GM18909 (cell line): ENCODE data around the gene UST.

ENCODE experiments used
- ATAC-seq: cut with Tn5 transposase; IDR thresholded peaks from one replicate; pipeline ENCODE4 v1.9.1; 2021; ENCODE audit warnings: mild to moderate bottlenecking; ENCODE audit not compliant: unreplicated experiment, poor library complexity

UST gene

GRCh38 chr6:149049230-149049629, 302.4 kb downstream of the UST start:
- ATAC-seq = no peak

- ATAC-seq = no peak
Observed at GRCh38 chr6:149050160-149050559, 303.3 kb downstream of the UST start.

- ATAC-seq = peak; percentile 44
Observed at GRCh38 chr6:149052350-149053106, 305.7 kb downstream of the UST start.

- ATAC-seq = no peak
Observed at GRCh38 chr6:149053848-149054558, 307.2 kb downstream of the UST start.

- peak; percentile 77 for ATAC-seq
Observed at GRCh38 chr6:149054559-149055194, 307.8 kb downstream of the UST start.

GRCh38 chr6:149055195-149055899, 308.5 kb downstream of the UST start:
- no peak for ATAC-seq

GRCh38 chr6:149056777-149057463, 310.1 kb downstream of the UST start:
- ATAC-seq = no peak

GRCh38 chr6:149057464-149057840, 310.6 kb downstream of the UST start:
- ATAC-seq = no peak

- no peak for ATAC-seq
Observed at GRCh38 chr6:149059557-149059956, 312.7 kb downstream of the UST start.

- peak; percentile 87 for ATAC-seq
Observed at GRCh38 chr6:149060300-149060984, 313.6 kb downstream of the UST start.

GRCh38 chr6:149060985-149061760, 314.3 kb downstream of the UST start:
- no peak for ATAC-seq

GRCh38 chr6:149061930-149062329, 315.1 kb downstream of the UST start:
- no peak for ATAC-seq

- no peak for ATAC-seq
Observed at GRCh38 chr6:149062653-149063348, 316.0 kb downstream of the UST start.

GRCh38 chr6:149063468-149063867, 316.6 kb downstream of the UST start:
- ATAC-seq = no peak

- no peak for ATAC-seq
Observed at GRCh38 chr6:149064001-149064659, 317.3 kb downstream of the UST start.

GRCh38 chr6:149064660-149065015, 317.8 kb downstream of the UST start:
- no peak for ATAC-seq

- ATAC-seq = no peak
Observed at GRCh38 chr6:149065121-149065520, 318.3 kb downstream of the UST start.
